HEK293 (cell line): Measurements from ENCODE around the gene KIAA1671.

ENCODE experiments used
- ATF2 ChIP-seq: fragments of 450-650 bp; formaldehyde crosslinking; IDR thresholded peaks from 2 replicates; pipeline ENCODE4 v1.5.1; 2016; ENCODE audit warnings: missing biosample characterization, missing genetic modification characterization, low read depth
- BCL11B ChIP-seq: fragments of 450-650 bp; formaldehyde crosslinking; IDR thresholded peaks from 2 replicates; pipeline ENCODE4 v1.5.1; 2016; ENCODE audit warnings: low read depth, missing biosample characterization, missing genetic modification characterization
- GLI4 ChIP-seq: fragments of 450-650 bp; formaldehyde crosslinking; IDR thresholded peaks from 2 replicates; pipeline ENCODE4 v1.5.1; 2016; ENCODE audit warnings: missing biosample characterization, missing genetic modification characterization
- TCF7L2 ChIP-seq: IDR thresholded peaks from 2 replicates; pipeline ENCODE4 v1.6.1; 2011; ENCODE audit warnings: low read depth, mild to moderate bottlenecking, inconsistent platforms, low read length, moderate library complexity, borderline replicate concordance
- ZBTB1 ChIP-seq: fragments of 450-650 bp; formaldehyde crosslinking; IDR thresholded peaks from 2 replicates; pipeline ENCODE4 v1.5.1; 2016; ENCODE audit warnings: missing biosample characterization, missing genetic modification characterization
- ZFP3 ChIP-seq: fragments of 450-650 bp; formaldehyde crosslinking; IDR thresholded peaks from 2 replicates; pipeline ENCODE4 v1.5.1; 2016; ENCODE audit warnings: low read depth, missing biosample characterization, missing genetic modification characterization
- ZNF423 ChIP-seq: fragments of 450-650 bp; formaldehyde crosslinking; IDR thresholded peaks from 2 replicates; pipeline ENCODE4 v1.5.1; 2016; ENCODE audit warnings: missing biosample characterization, missing genetic modification characterization
- ZNF561 ChIP-seq: fragments of 450-650 bp; IDR thresholded peaks from 2 replicates; pipeline ENCODE4 v1.5.1; 2018; ENCODE audit warnings: missing biosample characterization, missing genetic modification characterization, borderline replicate concordance
- ZNF610 ChIP-seq: fragments of 450-650 bp; formaldehyde crosslinking; IDR thresholded peaks from 2 replicates; pipeline ENCODE4 v1.5.1; 2016; ENCODE audit warnings: missing biosample characterization, missing genetic modification characterization, borderline replicate concordance
- ZNF776 ChIP-seq: fragments of 450-650 bp; formaldehyde crosslinking; IDR thresholded peaks from 2 replicates; pipeline ENCODE4 v1.5.0; 2017; ENCODE audit warnings: missing biosample characterization, missing genetic modification characterization, borderline replicate concordance
- ZNF785 ChIP-seq: fragments of 450-650 bp; formaldehyde crosslinking; IDR thresholded peaks from 2 replicates; pipeline ENCODE4 v1.5.1; 2016; ENCODE audit warnings: missing biosample characterization, missing genetic modification characterization
- TF ChIP-seq, protein P1 (sequence below): fragments of 450-650 bp; formaldehyde crosslinking; IDR thresholded peaks from 2 replicates; pipeline ENCODE4 v1.5.1; 2016; ENCODE audit warnings: missing biosample characterization, missing genetic modification characterization
- TF ChIP-seq, protein P2 (sequence below): fragments of 450-650 bp; formaldehyde crosslinking; IDR thresholded peaks from 2 replicates; pipeline ENCODE4 v1.5.1; 2016; ENCODE audit warnings: missing biosample characterization, missing genetic modification characterization

GRCh38 chr22:25061134-25061533, 108.6 kb downstream of the KIAA1671 start:
- TF ChIP-seq ATF2 (tag by site-specific recombination) (no peak), ZNF423 (no peak), ZFP3 (tag by site-specific recombination) (no peak), TCF7L2 (no peak), ZNF610 (tag by site-specific recombination) (no peak), ZNF561 (tag by site-specific recombination) (no peak), BCL11B (no peak), ZBTB1 (tag by site-specific recombination) (no peak), GLI4 (no peak), ZNF785 (tag by site-specific recombination) (no peak), ZNF776 (tag by site-specific recombination) (no peak)
- TF ChIP-seq, protein P1, sequence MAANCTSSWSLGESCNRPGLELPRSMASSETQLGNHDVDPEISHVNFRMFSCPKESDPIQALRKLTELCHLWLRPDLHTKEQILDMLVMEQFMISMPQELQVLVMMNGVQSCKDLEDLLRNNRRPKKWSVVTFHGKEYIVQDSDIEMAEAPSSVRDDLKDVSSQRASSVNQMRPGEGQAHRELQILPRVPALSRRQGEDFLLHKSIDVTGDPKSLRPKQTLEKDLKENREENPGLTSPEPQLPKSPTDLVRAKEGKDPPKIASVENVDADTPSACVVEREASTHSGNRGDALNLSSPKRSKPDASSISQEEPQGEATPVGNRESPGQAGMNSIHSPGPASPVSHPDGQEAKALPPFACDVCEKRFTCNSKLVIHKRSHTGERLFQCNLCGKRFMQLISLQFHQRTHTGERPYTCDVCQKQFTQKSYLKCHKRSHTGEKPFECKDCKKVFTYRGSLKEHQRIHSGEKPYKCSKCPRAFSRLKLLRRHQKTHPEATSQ (tag by site-specific recombination) = no peak
- TF ChIP-seq, protein P2, sequence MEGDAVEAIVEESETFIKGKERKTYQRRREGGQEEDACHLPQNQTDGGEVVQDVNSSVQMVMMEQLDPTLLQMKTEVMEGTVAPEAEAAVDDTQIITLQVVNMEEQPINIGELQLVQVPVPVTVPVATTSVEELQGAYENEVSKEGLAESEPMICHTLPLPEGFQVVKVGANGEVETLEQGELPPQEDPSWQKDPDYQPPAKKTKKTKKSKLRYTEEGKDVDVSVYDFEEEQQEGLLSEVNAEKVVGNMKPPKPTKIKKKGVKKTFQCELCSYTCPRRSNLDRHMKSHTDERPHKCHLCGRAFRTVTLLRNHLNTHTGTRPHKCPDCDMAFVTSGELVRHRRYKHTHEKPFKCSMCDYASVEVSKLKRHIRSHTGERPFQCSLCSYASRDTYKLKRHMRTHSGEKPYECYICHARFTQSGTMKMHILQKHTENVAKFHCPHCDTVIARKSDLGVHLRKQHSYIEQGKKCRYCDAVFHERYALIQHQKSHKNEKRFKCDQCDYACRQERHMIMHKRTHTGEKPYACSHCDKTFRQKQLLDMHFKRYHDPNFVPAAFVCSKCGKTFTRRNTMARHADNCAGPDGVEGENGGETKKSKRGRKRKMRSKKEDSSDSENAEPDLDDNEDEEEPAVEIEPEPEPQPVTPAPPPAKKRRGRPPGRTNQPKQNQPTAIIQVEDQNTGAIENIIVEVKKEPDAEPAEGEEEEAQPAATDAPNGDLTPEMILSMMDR (tag by site-specific recombination) = no peak
